ENCODE measurements around the gene SLC9A1. TPM values are rescaled to one million over a fixed set of nuclear protein-coding genes. Genes with fewer than 3 reads are reported as not detected.

The SLC9A1 gene
- total RNA-seq, 2 experiments from 2014 or later = 14.8 to 15.3 TPM

GRCh38 chr1:27133991-27134390 lies 20.9 kb downstream of the SLC9A1 start:
- ATAC-seq (no peak), DNase-seq (no peak)
- intact Hi-C loops (cut with micrococcal nuclease) = no loop called here
- H3K27me3 Mint-ChIP-seq = no peaks in the 10 kb centered on the region
- TF ChIP-seq CTCF (IDR thresholded peaks at IDR 0.05) = no peak
- no peak overlapping the region for H3K4me3 Mint-ChIP-seq
- peak overlapping the region; percentile 16 for H3K27ac Mint-ChIP-seq
- H3K4me1 Mint-ChIP-seq (ENCODE audit: low read depth) = peaks cover 36% of the 10 kb centered on the region
- H3K9me3 Mint-ChIP-seq = no peaks in the 10 kb centered on the region
- CTCF ChIA-PET = interaction anchor here (0.6 to 1.5 kb wide), 6 partner anchors 21 to 150 kb away, joined by 3 read pairs; no protein-coding TSS in a partner anchor
- POLR2A ChIA-PET = interaction anchor here (1.6 to 14.2 kb wide), 2 partner anchors 17 to 22 kb away, joined by 7 to 172 read pairs; partner anchors contain the start of gene SLC9A1
- H3K36me3 Mint-ChIP-seq (ENCODE audit: low read depth) = peaks cover 11% of the 10 kb centered on the region

GRCh38 chr1:27133158-27133557 lies 21.8 kb downstream of the SLC9A1 start:
- H3K27me3 Mint-ChIP-seq = no peaks in the 10 kb centered on the region
- no peak for ATAC-seq
- peaks cover 11% of the 10 kb centered on the region for H3K36me3 Mint-ChIP-seq (ENCODE audit: low read depth)
- intact Hi-C loops (cut with micrococcal nuclease) = no loop called here
- no peak overlapping the region for H3K27ac Mint-ChIP-seq
- ChIA-PET POLR2A (interaction anchor here (0.5 to 14.2 kb wide), 2 partner anchors 16 to 18 kb away, joined by 3 to 172 read pairs; partner anchors contain the start of gene SLC9A1), CTCF (interaction anchor here (0.9 kb wide), 1 partner anchor 20 kb away, joined by 3 read pairs; no protein-coding TSS in a partner anchor)
- H3K9me3 Mint-ChIP-seq = no peaks in the 10 kb centered on the region
- H3K4me1 Mint-ChIP-seq (ENCODE audit: low read depth) = peaks cover 30% of the 10 kb centered on the region
- DNase-seq = no peak
- no peak for TF ChIP-seq CTCF (IDR thresholded peaks at IDR 0.05)
- no peak overlapping the region for H3K4me3 Mint-ChIP-seq

GRCh38 chr1:27132624-27133023 lies 22.3 kb downstream of the SLC9A1 start:
- H3K4me1 Mint-ChIP-seq (ENCODE audit: low read depth) = peaks cover 25% of the 10 kb centered on the region
- no peak overlapping the region for H3K27ac Mint-ChIP-seq
- intact Hi-C loops (cut with micrococcal nuclease) = no loop called here
- H3K36me3 Mint-ChIP-seq (ENCODE audit: low read depth) = peaks cover 11% of the 10 kb centered on the region
- no peak for TF ChIP-seq CTCF (IDR thresholded peaks at IDR 0.05)
- ATAC-seq (no peak), DNase-seq (no peak)
- no peaks in the 10 kb centered on the region for H3K27me3 Mint-ChIP-seq
- ChIA-PET CTCF (no interaction called here), POLR2A (interaction anchor here (0.5 to 14.2 kb wide), 2 partner anchors 15 to 19 kb away, joined by 3 to 172 read pairs; partner anchors contain the start of gene SLC9A1)
- no peaks in the 10 kb centered on the region for H3K9me3 Mint-ChIP-seq
- no peak overlapping the region for H3K4me3 Mint-ChIP-seq

- H3K9me3 Mint-ChIP-seq = no peaks in the 10 kb centered on the region
- H3K36me3 Mint-ChIP-seq (ENCODE audit: low read depth) = peaks cover 11% of the 10 kb centered on the region
- no peaks in the 10 kb centered on the region for H3K27me3 Mint-ChIP-seq
- no peak for ATAC-seq
- no peak for TF ChIP-seq CTCF (IDR thresholded peaks at IDR 0.05)
- H3K27ac Mint-ChIP-seq = no peak overlapping the region
- POLR2A ChIA-PET = interaction anchor here (14.2 kb wide), 1 partner anchor 19 kb away, joined by 172 read pairs; the partner anchor contains the start of gene SLC9A1
- no peak for DNase-seq
- peaks cover 21% of the 10 kb centered on the region for H3K4me1 Mint-ChIP-seq (ENCODE audit: low read depth)
- intact Hi-C loops (cut with micrococcal nuclease) = no loop called here
- CTCF ChIA-PET = no interaction called here
- no peak overlapping the region for H3K4me3 Mint-ChIP-seq
Observed at GRCh38 chr1:27132147-27132546, 22.8 kb downstream of the SLC9A1 start.

- intact Hi-C loops (cut with micrococcal nuclease) = no loop called here
- POLR2A ChIA-PET = interaction anchor here (1.0 to 1.9 kb wide), 2 partner anchors 19 to 24 kb away, joined by 3 to 5 read pairs; partner anchors contain the start of gene SLC9A1
- Mint-ChIP-seq H3K4me1 (ENCODE audit: low read depth) (peaks cover 8% of the 10 kb centered on the region), H3K27me3 (no peaks in the 10 kb centered on the region), H3K9me3 (no peaks in the 10 kb centered on the region), H3K4me3 (no peak overlapping the region), H3K27ac (no peak overlapping the region), H3K36me3 (ENCODE audit: low read depth) (peaks cover 10% of the 10 kb centered on the region)
- CTCF ChIA-PET = no interaction called here
- DNase-seq = no peak
- no peak for TF ChIP-seq CTCF (IDR thresholded peaks at IDR 0.05)
- ATAC-seq = no peak
Observed at GRCh38 chr1:27130798-27131197, 24.1 kb downstream of the SLC9A1 start.
